Prostate gland (tissue), 2 donors: ENCODE measurements around the gene ANAPC1.
"Not testable (repeated sequence)": the region's sequence is repeated elsewhere in the genome, so short reads cannot be mapped to it uniquely, and the experiment has no call there.

Experiments used
- CTCF ChIP-seq, 4 experiments: fragments of 200-600 bp in 2 of 4; fragments of 450-650 bp in 2 of 4; sonication (generic) in 2 of 4; IDR thresholded peaks; 1 replicate in 3 of 4; 2 replicates in 1 of 4; pipeline ENCODE4 v1.5.1; 2016 to 2019; ENCODE audit warnings: antibody characterized with exemption in 4 of 4, mild to moderate bottlenecking in 2 of 4, moderate library complexity in 2 of 4
- POLR2A ChIP-seq: fragments of 450-650 bp; IDR thresholded peaks from one replicate; pipeline ENCODE4 v1.6.1; 2016; ENCODE audit warnings: antibody characterized with exemption, mild to moderate bottlenecking
- POLR2AphosphoS5 ChIP-seq: sonication (generic); formaldehyde crosslinking; IDR thresholded peaks from one replicate; pipeline ENCODE4 v1.6.1; 2017; ENCODE audit warnings: antibody characterized with exemption

- TF ChIP-seq CTCF (IDR thresholded peaks at IDR 0.05); POLR2A; POLR2AphosphoS5: not testable (repeated sequence)
Observed at GRCh38 chr2:111750641-111751040, 133.4 kb downstream of the ANAPC1 start.
